Measurements from ENCODE around the gene AKNAD1.

- TF ChIP-seq EZH2 (IDR thresholded peaks at IDR 0.05; ENCODE audit: low read length) = no peak
- TF ChIP-seq, protein P1, sequence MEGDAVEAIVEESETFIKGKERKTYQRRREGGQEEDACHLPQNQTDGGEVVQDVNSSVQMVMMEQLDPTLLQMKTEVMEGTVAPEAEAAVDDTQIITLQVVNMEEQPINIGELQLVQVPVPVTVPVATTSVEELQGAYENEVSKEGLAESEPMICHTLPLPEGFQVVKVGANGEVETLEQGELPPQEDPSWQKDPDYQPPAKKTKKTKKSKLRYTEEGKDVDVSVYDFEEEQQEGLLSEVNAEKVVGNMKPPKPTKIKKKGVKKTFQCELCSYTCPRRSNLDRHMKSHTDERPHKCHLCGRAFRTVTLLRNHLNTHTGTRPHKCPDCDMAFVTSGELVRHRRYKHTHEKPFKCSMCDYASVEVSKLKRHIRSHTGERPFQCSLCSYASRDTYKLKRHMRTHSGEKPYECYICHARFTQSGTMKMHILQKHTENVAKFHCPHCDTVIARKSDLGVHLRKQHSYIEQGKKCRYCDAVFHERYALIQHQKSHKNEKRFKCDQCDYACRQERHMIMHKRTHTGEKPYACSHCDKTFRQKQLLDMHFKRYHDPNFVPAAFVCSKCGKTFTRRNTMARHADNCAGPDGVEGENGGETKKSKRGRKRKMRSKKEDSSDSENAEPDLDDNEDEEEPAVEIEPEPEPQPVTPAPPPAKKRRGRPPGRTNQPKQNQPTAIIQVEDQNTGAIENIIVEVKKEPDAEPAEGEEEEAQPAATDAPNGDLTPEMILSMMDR (optimal IDR thresholded peaks at IDR 0.05 in 1 of 3, IDR thresholded peaks at IDR 0.05 in 1 of 3, conservative IDR thresholded peaks at IDR 0.05 in 1 of 3; ENCODE audit: extremely low read depth in 1 of 3, insufficient read depth in 2 of 3, low read length in 3 of 3) = no peak
Observed at GRCh38 chr1:108877348-108878159, 20.7 kb upstream of the AKNAD1 start.
